Measurements from ENCODE around the gene SLC23A3.

The SLC23A3 gene

DNA sequence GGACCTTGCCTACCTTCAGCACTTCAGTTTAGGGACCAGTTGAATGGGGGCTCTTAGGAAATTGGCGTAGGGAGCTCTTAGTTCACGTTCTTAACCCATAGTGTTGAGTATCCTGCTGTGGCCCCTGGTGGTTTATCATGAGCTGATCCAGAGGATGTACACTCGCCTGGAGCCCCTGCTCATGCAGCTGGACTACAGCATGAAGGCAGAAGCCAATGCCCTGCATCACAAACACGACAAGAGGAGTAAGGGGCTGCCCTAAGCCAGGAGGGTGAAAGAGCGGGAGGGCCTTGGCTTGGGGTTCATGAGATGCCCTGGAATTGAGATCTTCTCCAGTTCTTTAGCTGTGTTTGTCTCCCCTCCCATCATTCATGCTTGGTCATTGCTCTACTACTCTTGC is 11.1 kb upstream of the SLC23A3 start:
- TF ChIP-seq ZBTB7A (IDR thresholded peaks at IDR 0.05; ENCODE audit: low read depth) = no peak
- TF ChIP-seq EP300 (IDR thresholded peaks at IDR 0.05; ENCODE audit: borderline replicate concordance) = no peak
- no peak for TF ChIP-seq FOXM1 (IDR thresholded peaks at IDR 0.05; ENCODE audit: borderline replicate concordance, low read depth)
- no peak for TF ChIP-seq CEBPB (IDR thresholded peaks at IDR 0.05)

DNA sequence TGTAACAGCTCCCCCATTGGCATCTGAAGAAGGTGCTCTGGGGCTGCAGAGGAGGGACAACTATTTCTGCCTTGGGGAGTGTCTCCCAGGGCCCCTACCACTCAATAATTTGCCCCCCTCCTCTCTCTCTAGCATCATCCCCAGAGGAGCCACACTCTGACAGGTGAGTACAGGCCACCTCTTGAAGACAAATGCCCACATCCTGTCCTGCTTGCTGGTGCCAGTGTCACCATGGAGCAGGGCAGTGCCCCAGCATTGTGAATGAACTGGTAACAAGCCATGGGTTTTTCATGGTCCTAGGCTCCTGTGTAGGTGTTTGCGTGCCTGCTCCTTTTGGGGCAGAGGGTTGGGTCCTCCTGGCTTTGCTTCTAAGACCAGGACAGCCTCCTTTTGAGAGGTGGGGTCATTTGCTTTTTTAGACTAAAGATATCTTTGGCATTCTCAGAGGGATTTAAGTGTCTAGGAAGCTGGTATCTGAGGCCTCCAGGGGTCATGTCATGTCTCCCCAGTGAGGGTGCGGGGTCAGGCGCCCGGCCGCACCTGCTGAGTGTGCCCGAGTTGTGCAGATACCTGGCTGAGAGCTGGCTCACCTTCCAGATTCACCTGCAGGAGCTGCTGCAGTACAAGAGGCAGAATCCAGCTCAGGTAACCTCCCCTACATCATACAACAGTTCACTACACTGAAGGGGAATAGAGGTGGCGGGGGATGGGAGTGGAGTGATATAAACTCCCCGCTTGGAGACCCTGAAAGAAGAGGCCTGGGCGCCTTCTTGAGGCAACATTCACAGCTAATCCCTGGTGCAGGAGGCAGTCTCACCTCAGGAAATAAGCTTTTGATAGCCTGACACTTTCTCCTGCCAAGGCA is 10.0 kb upstream of the SLC23A3 start:
- TF ChIP-seq FOXM1 (IDR thresholded peaks at IDR 0.05; ENCODE audit: borderline replicate concordance, low read depth) (no peak), RAD21 (IDR thresholded peaks at IDR 0.05; ENCODE audit: low read depth) (no peak), CREB1 (IDR thresholded peaks at IDR 0.05; ENCODE audit: low read depth) (no peak)

DNA sequence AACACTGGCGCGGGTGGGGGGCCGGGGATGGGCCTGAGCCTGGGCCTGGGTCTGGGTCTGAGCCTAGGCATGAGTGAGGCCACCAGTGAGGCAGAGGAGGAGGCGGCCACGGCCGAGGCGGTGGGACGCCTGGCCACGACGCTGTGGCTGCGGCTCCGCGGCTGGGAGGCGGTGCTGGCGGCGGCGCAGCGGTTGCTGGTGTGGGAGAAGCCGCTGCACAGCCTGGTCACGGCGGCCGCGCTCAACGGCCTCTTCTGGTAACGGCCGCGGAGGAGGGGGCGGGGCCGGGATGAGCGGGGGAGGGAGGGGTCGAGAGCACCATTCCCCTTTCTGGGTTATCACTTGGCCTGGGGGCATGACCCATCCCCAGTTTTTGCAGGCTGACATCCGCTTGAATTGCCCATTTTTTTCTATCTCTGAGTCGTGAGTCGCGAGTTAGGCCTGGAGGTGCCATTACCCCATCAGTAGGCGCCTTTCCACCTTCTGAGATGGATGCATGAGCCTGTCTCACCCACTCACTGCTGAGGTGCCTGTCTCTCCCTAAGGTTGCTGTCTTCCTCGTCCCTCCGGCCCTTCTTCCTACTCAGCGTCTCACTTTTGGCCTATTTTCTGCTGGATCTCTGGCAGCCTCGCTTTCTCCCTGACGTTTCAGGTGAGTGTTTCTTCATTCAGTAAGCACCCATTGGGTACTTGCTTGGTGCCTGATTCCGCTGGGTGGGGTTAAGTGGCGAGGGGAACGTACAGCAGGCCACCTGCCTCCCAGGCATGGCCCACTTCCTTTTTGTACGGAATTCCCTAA is 8.7 kb upstream of the SLC23A3 start:
- TF ChIP-seq, protein P1, sequence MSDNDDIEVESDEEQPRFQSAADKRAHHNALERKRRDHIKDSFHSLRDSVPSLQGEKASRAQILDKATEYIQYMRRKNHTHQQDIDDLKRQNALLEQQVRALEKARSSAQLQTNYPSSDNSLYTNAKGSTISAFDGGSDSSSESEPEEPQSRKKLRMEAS (IDR thresholded peaks at IDR 0.05) = no peak; the same call in 1 of the 2 replicates
- TF ChIP-seq, protein P2, sequence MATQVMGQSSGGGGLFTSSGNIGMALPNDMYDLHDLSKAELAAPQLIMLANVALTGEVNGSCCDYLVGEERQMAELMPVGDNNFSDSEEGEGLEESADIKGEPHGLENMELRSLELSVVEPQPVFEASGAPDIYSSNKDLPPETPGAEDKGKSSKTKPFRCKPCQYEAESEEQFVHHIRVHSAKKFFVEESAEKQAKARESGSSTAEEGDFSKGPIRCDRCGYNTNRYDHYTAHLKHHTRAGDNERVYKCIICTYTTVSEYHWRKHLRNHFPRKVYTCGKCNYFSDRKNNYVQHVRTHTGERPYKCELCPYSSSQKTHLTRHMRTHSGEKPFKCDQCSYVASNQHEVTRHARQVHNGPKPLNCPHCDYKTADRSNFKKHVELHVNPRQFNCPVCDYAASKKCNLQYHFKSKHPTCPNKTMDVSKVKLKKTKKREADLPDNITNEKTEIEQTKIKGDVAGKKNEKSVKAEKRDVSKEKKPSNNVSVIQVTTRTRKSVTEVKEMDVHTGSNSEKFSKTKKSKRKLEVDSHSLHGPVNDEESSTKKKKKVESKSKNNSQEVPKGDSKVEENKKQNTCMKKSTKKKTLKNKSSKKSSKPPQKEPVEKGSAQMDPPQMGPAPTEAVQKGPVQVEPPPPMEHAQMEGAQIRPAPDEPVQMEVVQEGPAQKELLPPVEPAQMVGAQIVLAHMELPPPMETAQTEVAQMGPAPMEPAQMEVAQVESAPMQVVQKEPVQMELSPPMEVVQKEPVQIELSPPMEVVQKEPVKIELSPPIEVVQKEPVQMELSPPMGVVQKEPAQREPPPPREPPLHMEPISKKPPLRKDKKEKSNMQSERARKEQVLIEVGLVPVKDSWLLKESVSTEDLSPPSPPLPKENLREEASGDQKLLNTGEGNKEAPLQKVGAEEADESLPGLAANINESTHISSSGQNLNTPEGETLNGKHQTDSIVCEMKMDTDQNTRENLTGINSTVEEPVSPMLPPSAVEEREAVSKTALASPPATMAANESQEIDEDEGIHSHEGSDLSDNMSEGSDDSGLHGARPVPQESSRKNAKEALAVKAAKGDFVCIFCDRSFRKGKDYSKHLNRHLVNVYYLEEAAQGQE (IDR thresholded peaks at IDR 0.05; ENCODE audit: low read depth) = no peak
- TF ChIP-seq, protein P3, sequence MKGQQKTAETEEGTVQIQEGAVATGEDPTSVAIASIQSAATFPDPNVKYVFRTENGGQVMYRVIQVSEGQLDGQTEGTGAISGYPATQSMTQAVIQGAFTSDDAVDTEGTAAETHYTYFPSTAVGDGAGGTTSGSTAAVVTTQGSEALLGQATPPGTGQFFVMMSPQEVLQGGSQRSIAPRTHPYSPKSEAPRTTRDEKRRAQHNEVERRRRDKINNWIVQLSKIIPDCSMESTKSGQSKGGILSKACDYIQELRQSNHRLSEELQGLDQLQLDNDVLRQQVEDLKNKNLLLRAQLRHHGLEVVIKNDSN (IDR thresholded peaks at IDR 0.05) = no peak
- TF ChIP-seq ZBTB7A (IDR thresholded peaks at IDR 0.05; ENCODE audit: low read depth) (no peak), CEBPB (IDR thresholded peaks at IDR 0.05) (no peak), TAF1 (IDR thresholded peaks at IDR 0.05; ENCODE audit: low read depth) (no peak), NFIC (IDR thresholded peaks at IDR 0.05) (no peak), EP300 (IDR thresholded peaks at IDR 0.05; ENCODE audit: borderline replicate concordance) (no peak), CREB1 (IDR thresholded peaks at IDR 0.05; ENCODE audit: low read depth) (no peak), FOXM1 (IDR thresholded peaks at IDR 0.05; ENCODE audit: borderline replicate concordance, low read depth) (no peak), YY1 (IDR thresholded peaks at IDR 0.05; ENCODE audit: low read depth) (no peak), EGR1 (IDR thresholded peaks at IDR 0.05) (no peak)

DNA sequence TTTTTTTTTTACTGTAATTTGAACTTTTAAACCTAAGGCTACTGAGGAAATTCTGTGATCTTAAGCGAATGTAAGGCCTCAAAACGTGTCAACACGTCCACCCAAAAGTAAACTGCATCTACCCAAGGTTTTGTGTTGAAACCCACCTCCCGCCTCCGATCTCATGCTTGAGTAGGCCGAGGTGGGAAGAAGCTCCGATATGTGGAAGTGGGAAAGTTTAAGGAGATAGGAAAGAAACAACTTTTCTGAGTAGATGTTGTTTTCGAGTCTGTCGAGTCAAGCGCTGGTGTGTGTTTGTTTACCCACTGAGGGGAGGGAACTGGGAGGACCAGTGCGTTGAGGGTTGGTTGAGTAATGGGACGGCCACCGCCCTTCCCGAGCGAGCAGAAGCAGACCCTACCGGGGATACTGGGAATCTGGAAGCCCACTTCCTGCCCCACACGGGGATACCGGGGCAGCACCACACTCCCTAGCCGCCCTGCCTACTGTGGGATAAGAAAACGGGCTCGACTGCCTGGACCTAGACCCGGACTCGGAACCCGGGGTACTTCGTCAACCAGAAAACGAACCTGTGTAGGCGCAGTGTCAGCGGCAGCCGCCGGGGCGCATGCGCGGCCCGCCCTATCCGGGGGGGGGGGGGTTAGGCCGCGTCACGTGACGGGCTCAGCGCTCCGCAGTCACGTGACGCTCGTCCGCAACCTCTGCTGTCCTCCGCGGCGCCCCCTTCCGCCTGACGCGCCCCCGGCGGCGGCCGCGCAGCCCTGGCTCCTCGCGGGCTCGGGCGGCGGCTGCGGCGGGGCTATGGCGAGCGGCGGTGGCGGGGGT is 7.9 kb upstream of the SLC23A3 start, which contains the start of gene RETREG2:
TSS of gene RETREG2 (plus strand) at position 724 of the 825 bp plus-strand sequence. CDS start at position 802, 78 bp downstream.
- TF ChIP-seq, protein P3 (IDR thresholded peaks at IDR 0.05) = peak; percentile 98
- peak; percentile 1; the same call in 1 of the 2 replicates for TF ChIP-seq RAD21 (IDR thresholded peaks at IDR 0.05; ENCODE audit: low read depth)
- TF ChIP-seq ZBTB7A (IDR thresholded peaks at IDR 0.05; ENCODE audit: low read depth) = no peak; the same call in 1 of the 2 replicates
- TF ChIP-seq, protein P1 (IDR thresholded peaks at IDR 0.05) = peak; percentile 69
- TF ChIP-seq EGR1 (IDR thresholded peaks at IDR 0.05) = no peak
- peak; percentile 67; the same call in 1 of the 2 replicates for TF ChIP-seq CEBPB (IDR thresholded peaks at IDR 0.05)
- TF ChIP-seq YY1 (IDR thresholded peaks at IDR 0.05; ENCODE audit: low read depth) = no peak
- TF ChIP-seq NFIC (IDR thresholded peaks at IDR 0.05) = no peak
- TF ChIP-seq TCF12 (IDR thresholded peaks at IDR 0.05; ENCODE audit: low read depth) = peak; percentile 50; the same call in 1 of the 2 replicates
- no peak for TF ChIP-seq EP300 (IDR thresholded peaks at IDR 0.05; ENCODE audit: borderline replicate concordance)
- TF ChIP-seq TAF1 (IDR thresholded peaks at IDR 0.05; ENCODE audit: low read depth) = peak; percentile 71
- 0 out of 2 replicates have a peak, but pooled peaks have one; percentile 3 for TF ChIP-seq TEAD4 (IDR thresholded peaks at IDR 0.05)
- 0 out of 2 replicates have a peak, but pooled peaks have one; percentile 19 for TF ChIP-seq CREB1 (IDR thresholded peaks at IDR 0.05; ENCODE audit: low read depth)
- TF ChIP-seq, protein P2 (IDR thresholded peaks at IDR 0.05; ENCODE audit: low read depth) = no peak
- no peak for TF ChIP-seq FOXM1 (IDR thresholded peaks at IDR 0.05; ENCODE audit: borderline replicate concordance, low read depth)

Measured in Ishikawa (cell line).